K562 (cell line): ENCODE data around the gene DAZAP1. TPM values are rescaled to one million over a fixed set of nuclear protein-coding genes. Genes with fewer than 3 reads are reported as not detected.
A peak's percentile ranks its signal among the peaks of the same experiment; 100 is the strongest.

Source experiments
- BRD9 ChIP-seq: fragments of 450-650 bp; IDR thresholded peaks from 2 replicates; pipeline ENCODE4 v1.6.1; 2018; ENCODE audit warnings: low read depth; ENCODE audit not compliant: partially characterized antibody
- FOXJ3 ChIP-seq: sonication (generic); formaldehyde crosslinking; IDR thresholded peaks from 2 replicates; pipeline ENCODE4 v1.4.0; 2020; ENCODE audit warnings: mild to moderate bottlenecking, missing genetic modification reagents
- MEF2D ChIP-seq: conservative IDR thresholded peaks from 2 replicates; pipeline ENCODE4 v1.6.1; 2016; ENCODE audit warnings: low read depth, missing genetic modification characterization, missing compliant biosample characterization
- MTF1 ChIP-seq: fragments of 250-450 bp; sonication (Bioruptor Pico); IDR thresholded peaks from 2 replicates; pipeline ENCODE4 v1.9.0; 2021; ENCODE audit warnings: moderate library complexity, mild to moderate bottlenecking, inconsistent platforms, borderline replicate concordance
- NFE2L1 ChIP-seq: fragments of 450-650 bp; IDR thresholded peaks from 2 replicates; pipeline ENCODE4 v1.6.1; 2016; ENCODE audit warnings: missing genetic modification characterization, low read depth, mild to moderate bottlenecking, missing compliant biosample characterization, moderate library complexity, borderline replicate concordance
- SMAD1 ChIP-seq: fragments of 150-350 bp; IDR thresholded peaks from 2 replicates; pipeline ENCODE4 v1.6.1; 2014; ENCODE audit warnings: low read length, low read depth; ENCODE audit not compliant: partially characterized antibody
- ZNF124 ChIP-seq: sonication (generic); formaldehyde crosslinking; IDR thresholded peaks from 2 replicates; pipeline ENCODE4 v1.8.1; 2022; ENCODE audit warnings: missing genetic modification reagents
- ZNF23 ChIP-seq: fragments of 250-450 bp; sonication (Bioruptor Pico); IDR thresholded peaks from 2 replicates; pipeline ENCODE4 v1.4.0; 2020; ENCODE audit warnings: mild to moderate bottlenecking
- ZNF253 ChIP-seq: fragments of 250-450 bp; sonication (Bioruptor Pico); conservative IDR thresholded peaks from 2 replicates; pipeline ENCODE4 v1.6.1; 2021; ENCODE audit warnings: mild to moderate bottlenecking
- ZNF644 ChIP-seq: fragments of 200-800 bp; sonication (Bioruptor generic); IDR thresholded peaks from 2 replicates; pipeline ENCODE4 v1.6.1; 2016; ENCODE audit warnings: low read depth, missing genetic modification characterization, missing compliant biosample characterization
- polyA plus RNA-seq, 8 experiments: library from polyadenylated mRNA; depleted of rRNA in 4 of 8; stranded (reverse) in 5 of 8; unstranded in 3 of 8; fragments of >200 nt; fragmentation: Nextera tagmentation in 2 of 8; fragmentation: Illumina TruSeq in 1 of 8; extraction: Ambion mirVana in 2 of 8; extraction: Trizol in 1 of 8; gene quantifications; 2 replicates each; pipeline versions ENCODE4 v1.2.1 to v1.2.3, GENCODE V29; 2011 to 2014; ENCODE audit warnings: inconsistent platforms in 1 of 8, missing spikeins in 1 of 8
- total RNA-seq, 7 experiments: library from RNA; depleted of rRNA in 6 of 7; stranded (reverse); fragments of >200 nt in 6 of 7; fragmentation: Illumina TruSeq in 2 of 7; extraction: Trizol in 2 of 7; gene quantifications; 2 replicates each; pipeline versions ENCODE4 v1.2.1 to v1.2.3, GENCODE V29; 2011 to 2021; ENCODE audit warnings: low replicate concordance in 1 of 7
- TF ChIP-seq, protein P1 (sequence below): sonication (generic); formaldehyde crosslinking; IDR thresholded peaks from 2 replicates; pipeline ENCODE4 v1.8.0; 2022; ENCODE audit warnings: missing genetic modification reagents, mild to moderate bottlenecking, moderate library complexity, borderline replicate concordance
- TF ChIP-seq, protein P2 (sequence below): sonication (generic); formaldehyde crosslinking; IDR thresholded peaks from 2 replicates; pipeline ENCODE4 v1.4.0; 2020; ENCODE audit warnings: mild to moderate bottlenecking, missing genetic modification reagents
- TF ChIP-seq, protein P3 (sequence below): fragments of 250-450 bp; sonication (Bioruptor Pico); IDR thresholded peaks from 2 replicates; pipeline ENCODE4 v1.8.0; 2022; ENCODE audit warnings: inconsistent platforms, mild to moderate bottlenecking, moderate library complexity, borderline replicate concordance
- TF ChIP-seq, protein P4 (sequence below): sonication (generic); formaldehyde crosslinking; IDR thresholded peaks from 2 replicates; pipeline ENCODE4 v1.9.0; 2022; ENCODE audit warnings: mild to moderate bottlenecking, missing genetic modification reagents
- TF ChIP-seq, protein P5 (sequence below), 2 experiments: fragments of 150-350 bp in 1 of 2; IDR thresholded peaks; 2 replicates each; pipeline ENCODE4 v1.6.1; 2012 to 2016; ENCODE audit warnings: low read depth in 2 of 2, low read length in 2 of 2, mild to moderate bottlenecking in 1 of 2, moderate library complexity in 1 of 2

DAZAP1 gene
- total and polyA plus RNA-seq, 9 of the 15 experiments (the other 6 are each of a cell fraction or from before 2014, with no cell fraction given), result 10.8 to 289 (median 142) TPM

DNA sequence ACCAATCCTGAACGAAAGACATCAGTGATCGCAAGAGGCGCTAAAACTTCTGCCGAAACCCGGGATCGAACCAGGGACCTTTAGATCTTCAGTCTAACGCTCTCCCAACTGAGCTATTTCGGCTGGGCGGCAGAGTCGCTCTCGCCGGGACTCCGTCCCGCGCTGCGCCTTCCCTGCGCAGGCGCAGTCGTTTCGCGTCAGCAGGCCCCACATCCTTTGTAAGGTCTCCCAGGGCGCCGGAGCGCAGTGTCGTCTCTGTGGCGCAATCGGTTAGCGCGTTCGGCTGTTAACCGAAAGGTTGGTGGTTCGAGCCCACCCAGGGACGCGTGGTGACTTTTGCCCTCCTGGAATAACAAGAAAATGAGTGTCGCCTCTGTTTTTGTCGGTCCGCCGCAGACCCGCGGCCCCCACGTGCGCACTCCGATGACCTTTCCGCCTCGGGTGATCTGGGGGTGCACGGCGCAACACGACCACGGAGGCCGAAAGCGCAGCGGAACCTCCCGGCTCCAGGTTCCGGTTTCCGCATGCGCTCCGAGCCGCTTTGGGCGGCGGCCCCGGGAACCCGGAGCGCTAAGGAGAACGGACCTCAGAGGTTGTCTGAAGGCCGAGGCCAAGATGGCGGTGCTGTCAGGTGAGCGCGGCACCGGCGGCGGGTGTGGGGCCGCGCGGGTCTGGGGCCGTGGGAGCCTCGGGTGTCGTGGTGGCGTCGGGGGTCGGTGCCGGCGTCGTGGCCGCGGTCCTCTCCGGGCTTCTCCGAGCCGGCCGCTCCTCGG lies 23.9 kb upstream of the DAZAP1 start, which contains the start of gene NDUFS7 (continued):
- TF ChIP-seq NFE2L1 (no peak), MEF2D (tag) (peak; percentile 56; the same call in 1 of the 2 replicates), SMAD1 (peak; percentile 64), ZNF644 (tag) (peak; percentile 66; the same call in 1 of the 2 replicates), BRD9 (peak; percentile 87), MTF1 (0 out of 2 replicates have a peak, but pooled peaks have one; percentile 21), FOXJ3 (CRISPR knock-in tag) (no peak), ZNF124 (CRISPR knock-in tag) (no peak), ZNF253 (CRISPR knock-in tag) (no peak), ZNF23 (CRISPR knock-in tag) (no peak)
- TF ChIP-seq, protein P1, sequence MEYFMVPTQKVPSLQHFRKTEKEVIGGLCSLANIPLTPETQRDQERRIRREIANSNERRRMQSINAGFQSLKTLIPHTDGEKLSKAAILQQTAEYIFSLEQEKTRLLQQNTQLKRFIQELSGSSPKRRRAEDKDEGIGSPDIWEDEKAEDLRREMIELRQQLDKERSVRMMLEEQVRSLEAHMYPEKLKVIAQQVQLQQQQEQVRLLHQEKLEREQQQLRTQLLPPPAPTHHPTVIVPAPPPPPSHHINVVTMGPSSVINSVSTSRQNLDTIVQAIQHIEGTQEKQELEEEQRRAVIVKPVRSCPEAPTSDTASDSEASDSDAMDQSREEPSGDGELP (CRISPR knock-in tag), result peak; percentile 92
- TF ChIP-seq, protein P2, sequence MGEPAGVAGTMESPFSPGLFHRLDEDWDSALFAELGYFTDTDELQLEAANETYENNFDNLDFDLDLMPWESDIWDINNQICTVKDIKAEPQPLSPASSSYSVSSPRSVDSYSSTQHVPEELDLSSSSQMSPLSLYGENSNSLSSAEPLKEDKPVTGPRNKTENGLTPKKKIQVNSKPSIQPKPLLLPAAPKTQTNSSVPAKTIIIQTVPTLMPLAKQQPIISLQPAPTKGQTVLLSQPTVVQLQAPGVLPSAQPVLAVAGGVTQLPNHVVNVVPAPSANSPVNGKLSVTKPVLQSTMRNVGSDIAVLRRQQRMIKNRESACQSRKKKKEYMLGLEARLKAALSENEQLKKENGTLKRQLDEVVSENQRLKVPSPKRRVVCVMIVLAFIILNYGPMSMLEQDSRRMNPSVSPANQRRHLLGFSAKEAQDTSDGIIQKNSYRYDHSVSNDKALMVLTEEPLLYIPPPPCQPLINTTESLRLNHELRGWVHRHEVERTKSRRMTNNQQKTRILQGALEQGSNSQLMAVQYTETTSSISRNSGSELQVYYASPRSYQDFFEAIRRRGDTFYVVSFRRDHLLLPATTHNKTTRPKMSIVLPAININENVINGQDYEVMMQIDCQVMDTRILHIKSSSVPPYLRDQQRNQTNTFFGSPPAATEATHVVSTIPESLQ (CRISPR knock-in tag), result peak; percentile 36; the same call in 1 of the 2 replicates
- TF ChIP-seq, protein P3, sequence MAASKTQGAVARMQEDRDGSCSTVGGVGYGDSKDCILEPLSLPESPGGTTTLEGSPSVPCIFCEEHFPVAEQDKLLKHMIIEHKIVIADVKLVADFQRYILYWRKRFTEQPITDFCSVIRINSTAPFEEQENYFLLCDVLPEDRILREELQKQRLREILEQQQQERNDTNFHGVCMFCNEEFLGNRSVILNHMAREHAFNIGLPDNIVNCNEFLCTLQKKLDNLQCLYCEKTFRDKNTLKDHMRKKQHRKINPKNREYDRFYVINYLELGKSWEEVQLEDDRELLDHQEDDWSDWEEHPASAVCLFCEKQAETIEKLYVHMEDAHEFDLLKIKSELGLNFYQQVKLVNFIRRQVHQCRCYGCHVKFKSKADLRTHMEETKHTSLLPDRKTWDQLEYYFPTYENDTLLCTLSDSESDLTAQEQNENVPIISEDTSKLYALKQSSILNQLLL (CRISPR knock-in tag), result no peak
- TF ChIP-seq, protein P4, sequence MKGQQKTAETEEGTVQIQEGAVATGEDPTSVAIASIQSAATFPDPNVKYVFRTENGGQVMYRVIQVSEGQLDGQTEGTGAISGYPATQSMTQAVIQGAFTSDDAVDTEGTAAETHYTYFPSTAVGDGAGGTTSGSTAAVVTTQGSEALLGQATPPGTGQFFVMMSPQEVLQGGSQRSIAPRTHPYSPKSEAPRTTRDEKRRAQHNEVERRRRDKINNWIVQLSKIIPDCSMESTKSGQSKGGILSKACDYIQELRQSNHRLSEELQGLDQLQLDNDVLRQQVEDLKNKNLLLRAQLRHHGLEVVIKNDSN (CRISPR knock-in tag), result peak; percentile 87
- TF ChIP-seq, protein P5, sequence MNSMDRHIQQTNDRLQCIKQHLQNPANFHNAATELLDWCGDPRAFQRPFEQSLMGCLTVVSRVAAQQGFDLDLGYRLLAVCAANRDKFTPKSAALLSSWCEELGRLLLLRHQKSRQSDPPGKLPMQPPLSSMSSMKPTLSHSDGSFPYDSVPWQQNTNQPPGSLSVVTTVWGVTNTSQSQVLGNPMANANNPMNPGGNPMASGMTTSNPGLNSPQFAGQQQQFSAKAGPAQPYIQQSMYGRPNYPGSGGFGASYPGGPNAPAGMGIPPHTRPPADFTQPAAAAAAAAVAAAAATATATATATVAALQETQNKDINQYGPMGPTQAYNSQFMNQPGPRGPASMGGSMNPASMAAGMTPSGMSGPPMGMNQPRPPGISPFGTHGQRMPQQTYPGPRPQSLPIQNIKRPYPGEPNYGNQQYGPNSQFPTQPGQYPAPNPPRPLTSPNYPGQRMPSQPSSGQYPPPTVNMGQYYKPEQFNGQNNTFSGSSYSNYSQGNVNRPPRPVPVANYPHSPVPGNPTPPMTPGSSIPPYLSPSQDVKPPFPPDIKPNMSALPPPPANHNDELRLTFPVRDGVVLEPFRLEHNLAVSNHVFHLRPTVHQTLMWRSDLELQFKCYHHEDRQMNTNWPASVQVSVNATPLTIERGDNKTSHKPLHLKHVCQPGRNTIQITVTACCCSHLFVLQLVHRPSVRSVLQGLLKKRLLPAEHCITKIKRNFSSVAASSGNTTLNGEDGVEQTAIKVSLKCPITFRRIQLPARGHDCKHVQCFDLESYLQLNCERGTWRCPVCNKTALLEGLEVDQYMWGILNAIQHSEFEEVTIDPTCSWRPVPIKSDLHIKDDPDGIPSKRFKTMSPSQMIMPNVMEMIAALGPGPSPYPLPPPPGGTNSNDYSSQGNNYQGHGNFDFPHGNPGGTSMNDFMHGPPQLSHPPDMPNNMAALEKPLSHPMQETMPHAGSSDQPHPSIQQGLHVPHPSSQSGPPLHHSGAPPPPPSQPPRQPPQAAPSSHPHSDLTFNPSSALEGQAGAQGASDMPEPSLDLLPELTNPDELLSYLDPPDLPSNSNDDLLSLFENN (IDR thresholded peaks at IDR 0.05; ENCODE audit: low read depth in 2 of 2, low read length in 2 of 2), result peak; percentile 8 to 46; a peak in 3 of 4 replicates
